MCF 10A (cell line): ENCODE results near the gene COPS6. TPM values are rescaled to one million over a fixed set of nuclear protein-coding genes. Genes with fewer than 3 reads are reported as not detected.
A peak's percentile ranks its signal among the peaks of the same experiment; 100 is the strongest.

ENCODE experiments used
- BruUV-seq: library from RNA; stranded (reverse); fragments of 400-500 nt; replicated peaks from 2 replicates; lab custom pipeline; 2021; lab: Mats Ljungman, UMichigan
- CTCF ChIA-PET: fragments of 300-600 bp; sonication (Branson Sonifier 250); formaldehyde crosslinking; extraction: SDS; loops from one replicate; lab custom pipeline; 2021; ENCODE audit warnings: antibody characterized with exemption, inconsistent platforms; lab: Yijun Ruan, JAX
- POLR2A ChIA-PET: fragments of 300-600, 350-650 bp; sonication (Branson Sonifier 250); formaldehyde crosslinking; extraction: SDS; loops from one replicate; lab custom pipeline; 2020; ENCODE audit warnings: antibody characterized with exemption, inconsistent platforms; lab: Yijun Ruan, JAX
- DNase-seq: peaks from one replicate; pipeline ENCODE4 v3.0.0-alpha.2; 2018; ENCODE audit not compliant: unreplicated experiment
- H3K27ac Mint-ChIP-seq: one replicate; pipeline ENCODE4 v1.8.0; 2022; ENCODE audit warnings: mild to moderate bottlenecking, low read depth, mixed read lengths; ENCODE audit not compliant: unreplicated experiment
- H3K27me3 Mint-ChIP-seq: one replicate; pipeline ENCODE4 v1.8.0; 2022; ENCODE audit warnings: mixed read lengths; ENCODE audit not compliant: insufficient read depth, unreplicated experiment
- H3K36me3 Mint-ChIP-seq: one replicate; pipeline ENCODE4 v1.8.0; 2022; ENCODE audit warnings: mild to moderate bottlenecking, moderate library complexity, mixed read lengths; ENCODE audit not compliant: insufficient read depth, unreplicated experiment
- H3K4me1 Mint-ChIP-seq: one replicate; pipeline ENCODE4 v1.8.0; 2022; ENCODE audit warnings: mixed read lengths; ENCODE audit not compliant: insufficient read depth, unreplicated experiment
- H3K4me3 Mint-ChIP-seq: one replicate; pipeline ENCODE4 v1.8.0; 2022; ENCODE audit warnings: mild to moderate bottlenecking, moderate library complexity, mixed read lengths; ENCODE audit not compliant: unreplicated experiment
- H3K9me3 Mint-ChIP-seq: one replicate; pipeline ENCODE4 v1.8.0; 2022; ENCODE audit warnings: mixed read lengths; ENCODE audit not compliant: unreplicated experiment
- intact Hi-C: fragments of 100-400 bp; cut with micrococcal nuclease; formaldehyde crosslinking; loops from 2 replicates; pipeline ENCODE4 v1.14.1; 2022
- total RNA-seq: library from RNA; stranded (reverse); gene quantifications from 2 replicates; pipeline ENCODE4 v1.2.3, GENCODE V29; 2022
- TF ChIP-seq, protein P1 (sequence below): fragments of 200-600 bp; IDR thresholded peaks from one replicate; pipeline ENCODE4 v1.8.0; 2022; ENCODE audit warnings: antibody characterized with exemption, mild to moderate bottlenecking; ENCODE audit not compliant: unreplicated experiment

Gene COPS6
- total RNA-seq, 1 experiment from 2014 or later = 103 TPM

DNA sequence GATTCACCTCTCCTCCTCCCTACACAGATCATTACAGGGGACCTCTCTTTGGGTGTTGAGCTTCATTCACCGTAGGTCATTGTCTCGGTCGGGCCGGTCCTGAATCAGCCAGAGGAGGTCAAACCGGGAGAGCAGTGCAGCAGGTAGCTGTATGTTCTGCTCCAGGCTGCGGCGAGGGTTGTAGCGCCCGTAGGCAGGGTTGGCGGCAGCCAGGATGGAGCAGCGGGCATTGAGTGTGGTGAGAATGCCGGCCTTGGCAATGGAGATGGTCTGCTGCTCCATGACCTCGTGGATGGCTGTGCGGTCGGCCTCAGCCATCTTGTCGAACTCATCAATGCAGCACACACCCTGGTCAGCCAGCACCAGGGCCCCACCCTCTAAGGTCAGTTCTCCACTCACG lies 6.9 kb downstream of the COPS6 start:
- Mint-ChIP-seq H3K4me3 (no peak overlapping the region), H3K36me3 (peaks cover 96% of the 10 kb centered on the region), H3K27ac (peak overlapping the region; percentile 54), H3K9me3 (no peaks in the 10 kb centered on the region), H3K4me1 (peaks cover 28% of the 10 kb centered on the region), H3K27me3 (no peaks in the 10 kb centered on the region)
- ChIA-PET POLR2A (interaction anchor here (0.5 to 1.1 kb wide), 3 partner anchors 58 to 177 kb away, joined by 3 to 4 read pairs (median 3); no protein-coding TSS in a partner anchor), CTCF (interaction anchor here (0.9 to 1.1 kb wide), 2 partner anchors 13 to 104 kb away, joined by 3 to 4 read pairs; no protein-coding TSS in a partner anchor)
- TF ChIP-seq, protein P1, sequence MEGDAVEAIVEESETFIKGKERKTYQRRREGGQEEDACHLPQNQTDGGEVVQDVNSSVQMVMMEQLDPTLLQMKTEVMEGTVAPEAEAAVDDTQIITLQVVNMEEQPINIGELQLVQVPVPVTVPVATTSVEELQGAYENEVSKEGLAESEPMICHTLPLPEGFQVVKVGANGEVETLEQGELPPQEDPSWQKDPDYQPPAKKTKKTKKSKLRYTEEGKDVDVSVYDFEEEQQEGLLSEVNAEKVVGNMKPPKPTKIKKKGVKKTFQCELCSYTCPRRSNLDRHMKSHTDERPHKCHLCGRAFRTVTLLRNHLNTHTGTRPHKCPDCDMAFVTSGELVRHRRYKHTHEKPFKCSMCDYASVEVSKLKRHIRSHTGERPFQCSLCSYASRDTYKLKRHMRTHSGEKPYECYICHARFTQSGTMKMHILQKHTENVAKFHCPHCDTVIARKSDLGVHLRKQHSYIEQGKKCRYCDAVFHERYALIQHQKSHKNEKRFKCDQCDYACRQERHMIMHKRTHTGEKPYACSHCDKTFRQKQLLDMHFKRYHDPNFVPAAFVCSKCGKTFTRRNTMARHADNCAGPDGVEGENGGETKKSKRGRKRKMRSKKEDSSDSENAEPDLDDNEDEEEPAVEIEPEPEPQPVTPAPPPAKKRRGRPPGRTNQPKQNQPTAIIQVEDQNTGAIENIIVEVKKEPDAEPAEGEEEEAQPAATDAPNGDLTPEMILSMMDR = no peak
- no TSS peak for BruUV-seq
- intact Hi-C loops = no loop called here
- no peak for DNase-seq

DNA sequence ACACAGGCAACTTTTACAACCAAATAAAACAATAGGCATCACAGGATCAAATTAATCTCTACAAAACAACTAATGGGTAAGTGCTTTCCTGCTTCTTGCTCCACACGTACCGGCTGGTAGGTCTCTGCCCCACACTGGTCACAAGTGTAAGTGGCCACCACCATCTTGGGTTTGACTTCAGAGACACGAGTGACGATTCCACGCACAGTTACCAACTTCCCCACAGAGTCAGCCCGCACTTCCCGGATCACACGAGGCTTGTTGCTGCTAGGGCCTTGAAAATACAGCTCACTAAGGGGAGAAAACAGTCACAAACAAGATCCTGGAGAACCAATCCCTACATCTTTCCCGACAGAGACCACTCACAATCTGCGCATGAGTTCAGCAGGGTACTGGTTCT lies 10.1 kb downstream of the COPS6 start:
- peak overlapping the region; percentile 98 for H3K4me3 Mint-ChIP-seq
- BruUV-seq = no TSS peak
- CTCF ChIA-PET = no interaction called here

DNA sequence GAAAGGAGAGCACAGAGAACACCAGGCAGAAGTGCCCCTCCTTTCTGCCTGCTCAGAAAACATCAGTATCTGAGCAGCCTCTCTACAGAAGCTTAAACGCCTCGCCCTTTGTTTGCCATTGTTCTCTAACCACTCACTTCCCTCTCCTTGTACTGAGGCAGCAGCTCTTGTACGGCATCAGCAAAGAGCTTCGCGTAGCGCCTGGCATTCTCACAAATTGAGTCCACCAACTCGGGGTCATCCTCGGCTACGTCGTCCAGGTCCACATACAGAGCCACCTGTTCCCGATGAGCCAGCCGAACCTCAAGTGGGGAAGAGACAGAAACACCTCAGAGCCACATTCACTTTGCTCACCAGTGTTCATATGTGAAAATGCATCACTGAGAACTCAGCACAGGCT lies 10.7 kb downstream of the COPS6 start:
- CTCF ChIA-PET = no interaction called here

More for the DNA sequence above, 10.1 kb downstream of the COPS6 start:
- intact Hi-C loops = no loop called here
- POLR2A ChIA-PET = interaction anchor here (1.0 to 4.3 kb wide), 3 partner anchors 9 to 84 kb away, joined by 3 to 92 read pairs (median 12); partner anchors contain the start of genes COPS6, ZKSCAN1 and ZSCAN21
- TF ChIP-seq, protein P1 = no peak
- Mint-ChIP-seq H3K27me3 (no peaks in the 10 kb centered on the region), H3K36me3 (peaks cover 80% of the 10 kb centered on the region), H3K9me3 (no peaks in the 10 kb centered on the region), H3K4me1 (peaks cover 32% of the 10 kb centered on the region), H3K27ac (no peak overlapping the region)
- DNase-seq = no peak

DNA sequence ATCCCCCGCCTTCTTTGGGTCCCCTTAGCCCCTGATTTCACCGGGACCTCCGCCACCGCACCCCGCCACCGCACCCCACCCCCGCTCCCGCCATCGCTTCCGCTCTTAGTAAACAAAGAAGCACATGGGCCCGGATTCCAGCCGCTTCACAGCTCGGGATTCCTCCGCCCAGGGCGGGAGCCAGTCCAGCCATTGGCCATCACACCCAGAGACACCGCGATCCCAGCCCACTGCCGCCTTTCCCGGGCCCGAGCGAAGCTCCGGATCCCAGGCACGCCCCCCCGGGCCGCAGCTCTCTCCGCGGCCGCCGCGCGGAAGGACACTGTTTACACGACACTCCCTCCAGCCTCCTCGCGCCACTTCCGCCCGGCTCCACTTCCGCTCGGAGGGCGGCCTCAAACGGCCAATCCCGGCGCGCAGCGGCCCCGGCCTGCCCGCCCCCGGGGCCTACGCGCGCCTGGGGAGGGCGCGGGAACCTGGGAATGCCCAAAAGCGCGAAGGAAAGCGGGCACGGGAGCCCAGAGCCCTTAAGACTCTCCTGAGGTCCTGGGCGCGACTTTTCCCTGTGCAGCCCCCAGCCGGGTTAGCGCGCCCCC lies 11.7 kb downstream of the COPS6 start:
- Mint-ChIP-seq H3K36me3 (peaks cover 78% of the 10 kb centered on the region), H3K9me3 (no peaks in the 10 kb centered on the region), H3K27ac (peak overlapping the region; percentile 99), H3K27me3 (no peaks in the 10 kb centered on the region), H3K4me3 (peak overlapping the region; percentile 98), H3K4me1 (peaks cover 32% of the 10 kb centered on the region)
- intact Hi-C loops = loop anchor here (1.0 to 2.0 kb wide), 3 partner anchors 11 to 20 kb away; partner anchors contain the start of genes CNPY4, TAF6 and ZNF3
- peak; percentile 94 for DNase-seq
- no TSS peak for BruUV-seq
- POLR2A ChIA-PET = interaction anchor here (0.7 to 5.8 kb wide), 20 partner anchors 11 to 595 kb away, joined by 3 to 92 read pairs (median 8); partner anchors contain the start of genes CNPY4, COPS6, LAMTOR4 and MBLAC1
- TF ChIP-seq, protein P1 = no peak
- CTCF ChIA-PET = interaction anchor here (0.5 to 3.0 kb wide), 3 partner anchors 18 to 178 kb away, joined by 3 to 16 read pairs (median 3); no protein-coding TSS in a partner anchor

More for the DNA sequence above, 10.7 kb downstream of the COPS6 start:
- peaks cover 83% of the 10 kb centered on the region for H3K36me3 Mint-ChIP-seq
- no peaks in the 10 kb centered on the region for H3K9me3 Mint-ChIP-seq
- POLR2A ChIA-PET = interaction anchor here (0.6 to 4.3 kb wide), 8 partner anchors 10 to 594 kb away, joined by 3 to 92 read pairs (median 10); partner anchors contain the start of genes COPS6, LAMTOR4, MBLAC1 and ZKSCAN1
- H3K4me3 Mint-ChIP-seq = peak overlapping the region; percentile 98
- no peaks in the 10 kb centered on the region for H3K27me3 Mint-ChIP-seq
- TF ChIP-seq, protein P1 = no peak
- H3K27ac Mint-ChIP-seq = peak overlapping the region; percentile 99
- peaks cover 32% of the 10 kb centered on the region for H3K4me1 Mint-ChIP-seq
- intact Hi-C loops = no loop called here
- BruUV-seq = no TSS peak
- DNase-seq = no peak
